Aorta (tissue), 5 donors: ENCODE results near the gene GLRA3. TPM values are rescaled to one million over a fixed set of nuclear protein-coding genes. Genes with fewer than 3 reads are reported as not detected.

Source experiments
- ATAC-seq: fragments of 200-7000 bp; cut with Tn5 transposase; one replicate; pipeline ENCODE4 v1.9.1; 2022; ENCODE audit warnings: moderate library complexity; ENCODE audit not compliant: low FRiP score
- DNase-seq, 2 donors: peaks; one replicate each; pipeline ENCODE4 v3.0.0-alpha.2; 2020
- H3K27ac ChIP-seq, 2 donors: one replicate each; pipeline ENCODE4 v1.5.1; 2013; ENCODE audit warnings: low read length in 2 of 2, mild to moderate bottlenecking in 2 of 2, moderate library complexity in 2 of 2, control low read depth in 1 of 2, inconsistent platforms in 1 of 2, low read depth in 1 of 2
- H3K27me3 ChIP-seq, 2 donors: one replicate each; pipeline ENCODE4 v1.6.1; 2013; ENCODE audit warnings: control low read depth in 1 of 2, low read length in 1 of 2, mild to moderate bottlenecking in 1 of 2, moderate library complexity in 1 of 2; ENCODE audit not compliant: insufficient read depth in 2 of 2, control insufficient read depth in 1 of 2
- H3K36me3 ChIP-seq, 2 donors: one replicate each; pipeline ENCODE4 v1.6.1; 2013; ENCODE audit warnings: control low read depth in 1 of 2, low read length in 1 of 2, mild to moderate bottlenecking in 1 of 2; ENCODE audit not compliant: insufficient read depth in 2 of 2, control insufficient read depth in 1 of 2
- H3K4me1 ChIP-seq, 2 donors: one replicate each; pipeline ENCODE4 v1.6.1; 2013; ENCODE audit warnings: low read length in 2 of 2, control low read depth in 1 of 2, mild to moderate bottlenecking in 1 of 2, moderate library complexity in 1 of 2; ENCODE audit not compliant: insufficient read depth in 2 of 2, control insufficient read depth in 1 of 2
- H3K4me3 ChIP-seq, 2 donors: one replicate each; pipeline ENCODE4 v1.5.1; 2013; ENCODE audit warnings: low read length in 2 of 2, control low read depth in 1 of 2, mild to moderate bottlenecking in 1 of 2
- H3K9me3 ChIP-seq: one replicate; pipeline ENCODE4 v1.6.1; 2013; ENCODE audit warnings: mild to moderate bottlenecking, low read length; ENCODE audit not compliant: control insufficient read depth
- WGBS, 2 donors: extraction: QIAGEN DNeasy Blood & Tissue Kit; methylation state at CpG; one replicate each; pipeline ENCODE4 v1.1.7; 2013; 5-methylcytosine and 5-hydroxymethylcytosine counted together
- intact Hi-C, 2 donors: fragments of 100-400 bp; cut with DNase I; formaldehyde crosslinking; loops; one replicate each; pipeline versions ENCODE4 v1.14.2 to v1.15.0; 2022
- polyA plus RNA-seq, 2 donors: library from polyadenylated mRNA; stranded (reverse); fragments of 200-250 nt; gene quantifications; one replicate each; pipeline ENCODE4 v1.2.3, GENCODE V29; 2013
- total RNA-seq, 2 donors: library from RNA; stranded (reverse); fragmentation: NEBNext Ultra II Directional; extraction: Animal tissue kit (Norgen Biotek cat#: 25700); gene quantifications; one replicate each; pipeline ENCODE4 v1.2.1, GENCODE V29; 2021
- donor health status: healthy with polysubstance abuse.
- donor health status: Bipolar disorder and iron deficiency.
- donor health status: DM: no; HTN: no; CAD: no.
- donor health status: DM: no; HTN: no; CAD: no.
- donor health status: DM: yes; HTN: yes; CAD: no.

The GLRA3 gene
- total and polyA plus RNA-seq, 4 donors = not detected

DNA sequence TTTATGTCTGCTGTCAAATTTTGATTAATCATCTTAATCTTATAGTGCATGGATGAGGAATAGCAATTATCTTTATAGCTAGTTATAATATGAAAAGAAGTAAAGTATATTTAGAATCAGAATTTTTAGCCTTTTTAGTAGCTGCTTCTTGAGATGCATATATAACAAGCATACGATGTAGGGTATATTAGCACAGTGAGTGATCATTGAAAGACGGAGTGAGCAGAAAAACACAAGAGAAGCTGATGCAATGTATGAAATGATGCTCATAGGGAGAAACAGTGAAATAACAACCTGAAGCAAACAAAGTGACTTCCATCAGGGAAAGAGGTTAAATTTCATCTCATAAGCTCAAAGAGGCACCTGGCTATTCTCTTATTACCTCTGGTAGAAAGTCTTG is 77.0 kb downstream of the GLRA3 start:
- Histone ChIP-seq H3K27ac (no peak overlapping the region), H3K27me3 (no peaks in the 10 kb centered on the region), H3K9me3 (no peaks in the 10 kb centered on the region), H3K36me3 (no peaks in the 10 kb centered on the region), H3K4me3 (no peak overlapping the region), H3K4me1 (no peaks in the 10 kb centered on the region)
- ATAC-seq (no peak), DNase-seq (no peak)
- intact Hi-C loops = no loop called here
- 89 to 90% methylated on average over 2 of the region's 2 CpGs for WGBS, 2 donors

DNA sequence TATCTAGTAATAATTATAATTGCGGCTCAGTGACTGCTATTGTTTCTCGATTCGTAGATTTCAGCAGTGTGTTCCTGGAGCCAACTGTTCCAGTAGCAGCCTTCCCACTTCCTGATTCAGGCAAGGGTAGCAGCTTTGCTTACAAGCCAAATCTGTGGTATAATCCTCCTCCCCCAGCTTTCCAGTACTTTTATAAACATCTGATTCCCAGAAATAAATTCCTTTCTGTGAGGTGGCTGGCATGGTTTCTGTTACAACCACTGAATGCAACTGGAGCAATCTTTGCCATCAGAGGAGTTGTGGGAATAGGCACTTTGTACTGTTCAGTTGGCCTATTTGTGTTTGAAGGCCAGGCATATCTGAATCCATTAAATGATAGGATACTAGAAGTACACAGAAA is 80.0 kb downstream of the GLRA3 start:
- H3K9me3 ChIP-seq = peaks cover under 1% of the 10 kb centered on the region
- intact Hi-C loops = no loop called here
- no peak overlapping the region for H3K4me3 ChIP-seq
- H3K27ac ChIP-seq = no peak overlapping the region
- H3K27me3 ChIP-seq = no peaks in the 10 kb centered on the region
- no peaks in the 10 kb centered on the region for H3K4me1 ChIP-seq
- ATAC-seq (no peak), DNase-seq (no peak)
- WGBS, 2 donors = 37 to 51% methylated on average over 3 of the region's 3 CpGs
- H3K36me3 ChIP-seq = no peaks in the 10 kb centered on the region

DNA sequence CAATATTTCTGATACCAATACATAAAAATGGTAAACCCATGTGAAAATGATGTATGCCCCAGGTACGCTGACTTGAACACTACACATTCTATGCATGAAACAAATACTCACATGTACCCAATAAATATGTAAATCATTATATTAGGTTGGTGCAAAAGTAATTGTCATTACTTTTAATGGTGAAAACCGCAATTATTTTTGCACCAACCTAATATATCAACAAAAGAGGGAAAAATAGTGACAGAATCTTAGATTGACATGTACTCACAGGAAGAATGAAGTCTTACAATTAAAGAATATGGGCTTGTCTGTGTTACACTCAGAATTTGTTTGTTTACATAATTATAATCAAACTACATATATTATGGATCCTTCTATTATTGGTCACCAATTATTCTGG is 82.3 kb downstream of the GLRA3 start:
- no peak for ATAC-seq
- DNase-seq = no peak
- peaks cover 4% of the 10 kb centered on the region for H3K9me3 ChIP-seq
- WGBS, 2 donors = 88 to 94% methylated on average over 2 of the region's 2 CpGs
- intact Hi-C loops = no loop called here
- H3K4me1 ChIP-seq = no peaks in the 10 kb centered on the region
- H3K4me3 ChIP-seq = no peak overlapping the region
- no peak overlapping the region for H3K27ac ChIP-seq
- no peaks in the 10 kb centered on the region for H3K27me3 ChIP-seq
- H3K36me3 ChIP-seq = no peaks in the 10 kb centered on the region

DNA sequence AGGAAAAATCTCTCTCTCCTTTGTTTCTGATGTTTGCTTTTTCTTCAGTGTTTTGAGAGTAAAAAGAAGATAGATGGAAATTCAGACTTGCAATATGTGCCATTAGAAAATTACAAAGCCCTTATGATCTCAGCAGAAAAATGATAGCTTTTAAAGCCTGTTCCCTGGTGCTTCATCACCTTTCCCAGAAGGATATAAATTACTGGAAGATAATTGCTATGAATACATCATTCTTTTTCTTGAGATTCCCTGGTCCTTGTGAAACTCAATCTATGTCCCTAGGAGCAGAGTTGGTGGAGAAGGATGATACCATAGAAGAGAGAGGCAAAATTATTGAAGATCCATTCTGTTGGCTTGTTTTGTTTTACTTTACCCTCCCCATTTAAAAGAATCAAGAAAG is 86.5 kb downstream of the GLRA3 start:
- no peak for ATAC-seq
- Histone ChIP-seq H3K36me3 (no peaks in the 10 kb centered on the region), H3K4me1 (no peaks in the 10 kb centered on the region), H3K27ac (no peak overlapping the region), H3K4me3 (no peak overlapping the region), H3K27me3 (no peaks in the 10 kb centered on the region), H3K9me3 (peaks cover 4% of the 10 kb centered on the region)
- no peak for DNase-seq
- intact Hi-C loops = no loop called here

DNA sequence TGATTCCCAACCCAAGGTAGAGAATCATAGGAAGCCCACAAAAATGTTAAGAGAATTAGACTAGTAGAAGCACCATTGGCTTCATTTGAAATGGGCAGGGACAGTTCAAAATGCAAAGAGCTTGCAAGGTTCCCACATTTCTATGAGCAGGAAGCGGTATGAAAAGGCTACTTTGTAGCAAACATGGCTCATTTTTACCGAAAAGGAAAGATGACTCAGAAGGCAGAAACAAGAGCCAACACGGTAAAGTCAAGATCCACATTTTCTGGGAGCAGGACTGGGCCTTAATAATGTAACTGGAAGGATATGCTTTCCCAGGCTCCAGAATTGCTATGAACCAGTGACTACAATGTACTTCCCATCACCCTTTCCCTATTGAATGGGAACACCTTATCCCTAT is 89.5 kb downstream of the GLRA3 start:
- DNase-seq (no peak), ATAC-seq (no peak)
- Histone ChIP-seq H3K9me3 (peaks cover 4% of the 10 kb centered on the region), H3K27ac (no peak overlapping the region), H3K4me3 (no peak overlapping the region), H3K27me3 (no peaks in the 10 kb centered on the region), H3K4me1 (no peaks in the 10 kb centered on the region), H3K36me3 (no peaks in the 10 kb centered on the region)
- WGBS, 2 donors = 92 to 94% methylated on average over 3 of the region's 3 CpGs
- intact Hi-C loops = no loop called here

DNA sequence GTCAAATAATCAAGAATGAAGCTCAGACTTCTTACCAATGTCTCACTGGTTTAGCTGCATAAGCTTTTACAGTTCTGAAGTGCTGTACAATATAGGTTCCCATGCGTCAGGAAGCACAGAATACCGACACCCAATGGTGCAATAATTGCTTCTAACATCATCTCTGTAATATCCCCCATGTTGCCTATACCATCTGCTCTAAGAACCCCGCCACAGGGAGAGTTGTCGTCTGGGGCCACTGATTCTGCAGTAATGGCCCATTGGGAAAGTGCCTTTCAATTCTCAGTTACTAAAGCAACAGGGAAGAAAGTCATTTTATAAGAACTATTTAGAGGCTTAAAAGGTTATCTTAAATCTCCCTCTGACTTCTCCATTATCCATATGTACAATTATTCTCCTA is 94.9 kb downstream of the GLRA3 start:
- ATAC-seq = no peak
- Histone ChIP-seq H3K9me3 (no peaks in the 10 kb centered on the region), H3K27me3 (no peaks in the 10 kb centered on the region), H3K36me3 (no peaks in the 10 kb centered on the region), H3K4me1 (no peaks in the 10 kb centered on the region), H3K27ac (no peak overlapping the region), H3K4me3 (no peak overlapping the region)
- DNase-seq = no peak
- WGBS, 2 donors = 95 to 98% methylated on average over 4 of the region's 4 CpGs
- intact Hi-C loops = no loop called here

DNA sequence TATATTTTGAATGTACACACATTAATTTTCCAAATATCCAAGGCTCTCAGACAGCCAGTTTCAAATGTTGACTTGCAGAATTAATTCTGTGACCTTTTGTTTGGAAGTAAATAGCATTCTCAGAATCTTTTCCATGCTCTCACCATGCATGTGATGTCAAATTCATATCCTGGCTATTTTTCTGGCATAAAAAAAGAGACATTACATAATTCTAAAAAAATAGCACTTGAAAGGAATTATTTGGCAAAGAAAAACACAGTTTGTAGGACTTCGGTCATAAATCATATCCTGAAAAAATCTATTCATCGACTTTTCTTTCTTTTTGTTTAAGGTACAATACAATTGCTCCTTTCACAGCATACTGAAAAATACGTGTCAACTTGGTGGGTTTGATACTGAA is 111.2 kb downstream of the GLRA3 start:
- Histone ChIP-seq H3K36me3 (no peaks in the 10 kb centered on the region), H3K4me1 (no peaks in the 10 kb centered on the region), H3K9me3 (no peaks in the 10 kb centered on the region), H3K27me3 (no peaks in the 10 kb centered on the region), H3K27ac (no peak overlapping the region), H3K4me3 (no peak overlapping the region)
- WGBS, 2 donors = 9% methylated on average over 3 of the region's 3 CpGs
- intact Hi-C loops = no loop called here
- ATAC-seq = no peak
- DNase-seq = no peak

DNA sequence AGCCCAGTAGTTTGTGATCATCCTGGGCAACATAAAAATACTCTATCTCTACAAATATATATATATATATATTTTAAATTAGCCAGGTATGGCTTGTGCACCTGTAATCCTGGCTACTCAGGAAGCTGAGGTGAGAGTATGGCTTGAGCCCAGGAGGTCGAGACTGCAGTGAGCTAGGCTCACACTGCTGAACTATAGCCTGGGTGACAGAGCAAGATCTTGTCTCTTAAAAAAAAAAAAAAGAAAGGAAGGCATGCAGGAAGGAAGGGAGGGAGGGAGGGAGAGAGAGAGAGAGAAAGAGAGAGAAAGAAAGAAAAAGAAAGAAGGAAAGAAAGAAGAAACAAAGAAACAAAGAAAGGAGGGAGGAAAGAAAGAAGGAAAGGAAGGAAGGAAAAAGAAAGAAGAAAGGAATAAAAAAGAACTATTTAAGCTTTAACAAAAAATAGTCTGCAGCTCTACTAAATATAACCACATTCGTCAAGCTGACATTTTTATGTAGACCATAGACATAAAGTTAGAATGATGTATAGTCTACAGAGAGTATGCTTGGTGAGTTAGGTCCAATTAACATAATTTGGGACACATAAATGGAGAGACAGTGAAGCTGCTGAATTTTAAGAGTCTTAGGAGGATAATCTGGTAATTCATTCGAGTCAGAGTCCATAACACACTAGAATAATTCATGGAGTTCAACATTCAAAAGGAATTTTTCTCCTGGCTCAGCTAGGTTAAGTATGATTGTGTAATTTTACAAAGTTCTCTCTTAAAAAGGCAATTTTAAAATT is 111.9 kb downstream of the GLRA3 start:
- Histone ChIP-seq H3K27ac (no peak overlapping the region), H3K4me1 (no peaks in the 10 kb centered on the region), H3K27me3 (no peaks in the 10 kb centered on the region), H3K36me3 (no peaks in the 10 kb centered on the region), H3K4me3 (no peak overlapping the region), H3K9me3 (no peaks in the 10 kb centered on the region)
- ATAC-seq (no peak), DNase-seq (no peak)
- intact Hi-C loops = no loop called here
- WGBS, 2 donors = 23 to 29% methylated on average over 3 of the region's 3 CpGs

DNA sequence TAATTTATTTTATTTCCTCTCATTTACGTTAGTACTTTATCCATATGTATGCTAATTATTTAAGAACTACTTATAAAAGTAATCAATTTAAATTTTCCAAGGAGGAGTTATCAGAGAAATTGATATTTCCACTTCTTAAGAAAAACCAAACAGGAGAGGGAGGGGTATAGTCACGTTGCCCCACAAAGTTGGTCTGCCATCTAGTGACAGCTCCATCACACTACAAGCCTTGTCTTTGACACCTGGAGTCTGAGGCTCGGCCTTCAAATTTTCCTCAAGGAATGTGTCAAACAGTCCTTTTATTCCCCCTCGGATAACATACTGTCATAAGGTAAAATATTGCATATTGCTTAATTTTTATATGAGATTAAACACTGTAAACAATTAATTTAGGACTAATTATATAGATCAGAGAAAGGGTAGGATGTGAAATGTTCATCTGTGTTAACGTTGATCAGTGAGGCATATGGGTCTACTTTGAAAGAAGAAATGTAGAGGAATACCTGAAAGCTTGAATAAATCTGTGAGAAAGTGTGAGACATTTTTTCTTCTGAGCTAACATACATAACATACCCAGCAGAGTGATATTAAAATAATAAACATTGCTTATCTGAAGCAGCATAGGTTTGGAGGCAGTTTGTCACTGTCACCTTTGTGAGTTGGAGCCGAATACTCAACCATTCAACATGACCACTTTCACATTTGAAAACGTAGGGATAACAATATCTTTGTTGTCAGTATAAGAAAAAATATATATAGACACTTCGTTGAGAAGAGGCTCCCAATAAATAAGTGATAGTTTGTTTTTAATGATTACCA is 114.4 kb downstream of the GLRA3 start:
- no peaks in the 10 kb centered on the region for H3K9me3 ChIP-seq
- H3K27ac ChIP-seq = no peak overlapping the region
- intact Hi-C loops = no loop called here
- no peaks in the 10 kb centered on the region for H3K27me3 ChIP-seq
- no peak for ATAC-seq
- no peaks in the 10 kb centered on the region for H3K4me1 ChIP-seq
- no peak for DNase-seq
- no peak overlapping the region for H3K4me3 ChIP-seq
- no peaks in the 10 kb centered on the region for H3K36me3 ChIP-seq
- 48 to 52% methylated on average over 8 of the region's 8 CpGs for WGBS, 2 donors
